ENCODE measurements around the gene HKDC1.

Gene HKDC1

GRCh38 chr10:69234447-69234846, 14.3 kb downstream of the HKDC1 start:
- DNase-seq (ENCODE audit: low read depth, low spot score) = no peak
- ChIA-PET CTCF (interaction anchor here (1.0 to 16.9 kb wide), 4 partner anchors 154 to 177 kb away, joined by 3 to 451 read pairs (median 42); no protein-coding TSS in a partner anchor), POLR2A (no interaction called here)
- TF ChIP-seq, protein P1, sequence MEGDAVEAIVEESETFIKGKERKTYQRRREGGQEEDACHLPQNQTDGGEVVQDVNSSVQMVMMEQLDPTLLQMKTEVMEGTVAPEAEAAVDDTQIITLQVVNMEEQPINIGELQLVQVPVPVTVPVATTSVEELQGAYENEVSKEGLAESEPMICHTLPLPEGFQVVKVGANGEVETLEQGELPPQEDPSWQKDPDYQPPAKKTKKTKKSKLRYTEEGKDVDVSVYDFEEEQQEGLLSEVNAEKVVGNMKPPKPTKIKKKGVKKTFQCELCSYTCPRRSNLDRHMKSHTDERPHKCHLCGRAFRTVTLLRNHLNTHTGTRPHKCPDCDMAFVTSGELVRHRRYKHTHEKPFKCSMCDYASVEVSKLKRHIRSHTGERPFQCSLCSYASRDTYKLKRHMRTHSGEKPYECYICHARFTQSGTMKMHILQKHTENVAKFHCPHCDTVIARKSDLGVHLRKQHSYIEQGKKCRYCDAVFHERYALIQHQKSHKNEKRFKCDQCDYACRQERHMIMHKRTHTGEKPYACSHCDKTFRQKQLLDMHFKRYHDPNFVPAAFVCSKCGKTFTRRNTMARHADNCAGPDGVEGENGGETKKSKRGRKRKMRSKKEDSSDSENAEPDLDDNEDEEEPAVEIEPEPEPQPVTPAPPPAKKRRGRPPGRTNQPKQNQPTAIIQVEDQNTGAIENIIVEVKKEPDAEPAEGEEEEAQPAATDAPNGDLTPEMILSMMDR (IDR thresholded peaks at IDR 0.05; ENCODE audit: insufficient read depth, low read length, missing control alignments) = no peak
- H3K4me3 ChIP-seq (ENCODE audit: low read depth, low read length) = no peak overlapping the region

DNA sequence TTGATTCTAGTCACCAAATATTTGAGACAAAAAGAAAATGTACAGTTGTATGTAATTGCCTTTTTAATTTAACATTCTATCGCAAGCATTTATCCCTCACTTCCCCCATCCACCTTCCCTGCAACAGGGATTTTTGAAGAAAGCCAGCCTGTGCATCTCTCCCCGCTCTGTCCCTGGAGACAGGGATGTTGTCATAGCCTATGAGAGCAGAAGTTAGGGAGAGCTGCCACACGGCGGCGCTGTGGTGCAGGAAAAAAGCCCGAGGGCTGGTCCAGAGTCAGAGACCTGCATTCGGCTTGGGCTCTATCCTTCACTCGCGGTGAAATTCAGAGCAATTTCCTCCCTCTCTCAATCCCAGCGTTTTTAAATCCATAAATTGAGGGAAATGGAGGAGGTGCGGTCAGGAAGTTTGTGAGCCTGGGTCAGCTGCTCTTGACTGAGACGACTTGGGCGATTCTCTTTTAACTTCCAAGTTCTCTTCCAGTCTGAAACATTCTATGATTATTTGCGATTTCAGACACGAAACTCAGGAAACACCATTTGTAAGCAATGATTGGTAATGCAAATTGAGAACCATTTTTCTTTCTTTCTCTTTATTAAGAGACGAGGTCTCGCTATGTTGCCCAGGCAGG, 17.5 kb downstream of the HKDC1 start:
- CTCF ChIA-PET = interaction anchor here (0.8 to 16.9 kb wide), 16 partner anchors 9 to 270 kb away, joined by 3 to 451 read pairs (median 4); no protein-coding TSS in a partner anchor
- H3K4me3 ChIP-seq (ENCODE audit: low read depth, low read length) = no peak overlapping the region
- TF ChIP-seq, protein P1 (IDR thresholded peaks at IDR 0.05; ENCODE audit: insufficient read depth, low read length, missing control alignments) = peak; percentile 78
- no peak for DNase-seq (ENCODE audit: low read depth, low spot score)
- POLR2A ChIA-PET = no interaction called here

GRCh38 chr10:69239136-69239535, 19.0 kb downstream of the HKDC1 start:
- CTCF ChIA-PET = interaction anchor here (0.6 to 16.9 kb wide), 22 partner anchors 9 to 270 kb away, joined by 3 to 451 read pairs (median 4); no protein-coding TSS in a partner anchor
- POLR2A ChIA-PET = interaction anchor here (0.6 kb wide), 1 partner anchor 380 kb away, joined by 3 read pairs; no protein-coding TSS in a partner anchor

DNA sequence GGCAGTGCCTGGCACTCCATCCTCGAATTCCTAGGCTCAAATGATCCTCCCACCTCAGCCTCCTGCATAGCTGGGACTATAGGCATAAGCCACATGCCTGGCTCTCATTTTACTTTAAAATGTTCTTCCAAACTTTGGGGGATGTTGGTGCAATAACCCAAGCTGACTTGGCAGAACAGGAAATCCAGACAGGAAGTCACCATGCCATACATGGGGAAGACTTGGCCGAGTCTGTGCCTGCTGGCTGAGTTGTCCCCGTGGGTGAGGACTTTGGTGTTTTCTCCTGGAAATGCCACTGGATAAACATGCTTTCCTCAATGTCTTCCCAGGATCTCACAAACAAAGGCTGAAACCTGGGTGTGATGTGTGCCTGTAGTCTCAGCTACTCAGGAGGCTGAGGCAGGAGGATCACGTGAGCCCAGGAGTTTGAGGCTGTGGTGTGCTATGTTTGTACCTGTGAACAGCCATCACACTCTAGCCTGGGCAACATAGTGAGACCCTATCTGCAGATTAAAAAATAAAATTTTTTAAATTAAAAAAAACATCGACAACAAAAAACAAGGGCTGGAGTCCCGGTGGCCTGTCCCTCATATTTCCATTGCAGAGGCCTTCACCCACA, 19.8 kb downstream of the HKDC1 start:
- no peak overlapping the region for H3K4me3 ChIP-seq (ENCODE audit: low read depth, low read length)
- DNase-seq (ENCODE audit: low read depth, low spot score) = no peak
- CTCF ChIA-PET = interaction anchor here (1.3 to 16.9 kb wide), 6 partner anchors 13 to 166 kb away, joined by 4 to 451 read pairs (median 6); no protein-coding TSS in a partner anchor
- TF ChIP-seq, protein P1 (IDR thresholded peaks at IDR 0.05; ENCODE audit: insufficient read depth, low read length, missing control alignments) = no peak
- POLR2A ChIA-PET = no interaction called here

More at GRCh38 chr10:69239136-69239535, 19.0 kb downstream of the HKDC1 start:
- no peak for DNase-seq (ENCODE audit: low read depth, low spot score)
- H3K4me3 ChIP-seq (ENCODE audit: low read depth, low read length) = no peak overlapping the region
- TF ChIP-seq, protein P1 (IDR thresholded peaks at IDR 0.05; ENCODE audit: insufficient read depth, low read length, missing control alignments) = no peak

- no peak for DNase-seq (ENCODE audit: low read depth, low spot score)
- TF ChIP-seq, protein P1 (IDR thresholded peaks at IDR 0.05; ENCODE audit: insufficient read depth, low read length, missing control alignments) = no peak
- POLR2A ChIA-PET = no interaction called here
- CTCF ChIA-PET = interaction anchor here (1.6 to 16.9 kb wide), 3 partner anchors 77 to 165 kb away, joined by 4 to 451 read pairs (median 58); no protein-coding TSS in a partner anchor
- no peak overlapping the region for H3K4me3 ChIP-seq (ENCODE audit: low read depth, low read length)
Measured at GRCh38 chr10:69240455-69240854, 20.3 kb downstream of the HKDC1 start.

GRCh38 chr10:69241575-69241974, 21.4 kb downstream of the HKDC1 start:
- ChIA-PET CTCF (interaction anchor here (1.1 to 16.9 kb wide), 5 partner anchors 9 to 170 kb away, joined by 3 to 451 read pairs (median 8); no protein-coding TSS in a partner anchor), POLR2A (no interaction called here)
- TF ChIP-seq, protein P1 (IDR thresholded peaks at IDR 0.05; ENCODE audit: insufficient read depth, low read length, missing control alignments) = no peak
- no peak overlapping the region for H3K4me3 ChIP-seq (ENCODE audit: low read depth, low read length)
- DNase-seq (ENCODE audit: low read depth, low spot score) = no peak
